AG09319 (cell line): ENCODE measurements around the gene SNED1.
A peak's percentile ranks its signal among the peaks of the same experiment; 100 is the strongest.

ENCODE experiments used
- DNase-seq: peaks from one replicate; pipeline ENCODE4 v3.0.0-alpha.2; 2010; ENCODE audit warnings: low read depth; ENCODE audit errors: extremely low read depth
- CTCF ChIP-seq: IDR thresholded peaks from 2 replicates; pipeline ENCODE4 v1.5.1; 2011; ENCODE audit warnings: low read depth, mild to moderate bottlenecking, inconsistent platforms, low read length, moderate library complexity

Gene SNED1

GRCh38 chr2:240982821-240983281 is 15.6 kb upstream of the SNED1 start:
- no peak for DNase-seq
- no peak for TF ChIP-seq CTCF

DNA sequence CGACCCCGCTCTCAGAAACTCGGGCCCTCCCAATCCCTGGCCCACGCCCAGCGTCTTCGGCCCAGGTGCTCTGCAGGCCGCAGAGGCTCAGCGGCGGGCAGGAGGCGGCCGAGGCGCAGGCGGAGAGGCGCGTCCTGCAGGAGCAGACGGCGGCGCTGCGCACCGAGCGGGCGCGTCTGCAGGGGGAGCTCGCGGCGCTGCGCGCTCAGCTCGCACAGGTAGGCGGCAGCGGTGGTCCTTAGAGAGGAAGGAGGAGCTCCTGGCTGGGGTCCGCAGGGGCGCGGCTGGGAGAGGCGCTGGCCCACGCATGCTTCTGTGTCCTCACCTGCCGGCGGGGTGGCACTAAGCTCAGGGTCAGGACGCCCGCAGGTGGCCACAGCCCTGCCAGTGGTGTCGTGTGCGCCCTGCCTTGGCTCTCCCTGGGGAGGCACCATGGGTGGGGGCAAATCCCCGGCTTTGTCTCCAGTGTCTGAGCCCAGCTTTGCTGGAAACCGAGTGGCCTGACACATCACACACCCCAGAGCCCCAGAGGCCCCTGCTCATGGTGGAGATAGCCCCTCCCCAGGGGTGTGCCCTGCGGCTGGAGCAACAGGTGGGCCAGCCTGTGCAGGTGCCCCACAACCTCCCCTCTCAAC is 14.9 kb upstream of the SNED1 start:
- TF ChIP-seq CTCF = no peak
- no peak for DNase-seq

- DNase-seq = no peak
- TF ChIP-seq CTCF = no peak
These were observed 14.4 kb upstream of the SNED1 start for GRCh38 chr2:240983996-240984498.

- TF ChIP-seq CTCF = no peak
- DNase-seq = no peak
These were observed 12.3 kb upstream of the SNED1 start for GRCh38 chr2:240985881-240986786.

DNA sequence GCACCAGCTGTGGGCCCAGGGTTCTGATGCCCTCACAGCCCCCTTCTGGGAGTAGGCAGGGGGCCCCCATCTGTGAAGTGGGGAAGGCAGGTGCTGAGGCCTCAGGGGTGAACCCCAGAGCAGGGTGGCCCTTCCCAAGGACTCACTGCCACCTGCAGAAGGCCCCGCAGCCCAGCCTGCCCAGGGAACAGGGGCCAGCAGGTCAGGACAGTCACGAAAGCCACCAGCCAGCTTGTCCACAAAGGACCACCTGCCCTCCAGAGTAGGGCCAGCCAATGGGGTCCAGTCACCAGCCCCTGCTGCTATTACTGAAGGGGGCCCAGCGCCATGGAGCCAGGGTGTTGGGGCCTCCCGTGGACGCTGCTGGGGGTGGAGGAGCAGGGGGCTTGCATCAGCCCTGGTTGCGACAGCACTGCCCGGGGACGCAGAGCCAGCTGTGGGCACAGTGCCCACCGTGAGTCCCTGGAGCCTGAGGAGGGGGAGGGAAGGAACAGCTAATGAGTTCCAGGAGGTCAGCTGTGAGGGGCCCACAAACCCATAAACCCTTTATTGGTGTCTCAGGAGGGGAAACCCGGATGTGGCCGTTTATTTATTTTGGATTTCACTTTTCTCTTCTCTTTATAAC is 11.5 kb upstream of the SNED1 start:
- peak; percentile 89 for DNase-seq
- TF ChIP-seq CTCF = no peak

DNA sequence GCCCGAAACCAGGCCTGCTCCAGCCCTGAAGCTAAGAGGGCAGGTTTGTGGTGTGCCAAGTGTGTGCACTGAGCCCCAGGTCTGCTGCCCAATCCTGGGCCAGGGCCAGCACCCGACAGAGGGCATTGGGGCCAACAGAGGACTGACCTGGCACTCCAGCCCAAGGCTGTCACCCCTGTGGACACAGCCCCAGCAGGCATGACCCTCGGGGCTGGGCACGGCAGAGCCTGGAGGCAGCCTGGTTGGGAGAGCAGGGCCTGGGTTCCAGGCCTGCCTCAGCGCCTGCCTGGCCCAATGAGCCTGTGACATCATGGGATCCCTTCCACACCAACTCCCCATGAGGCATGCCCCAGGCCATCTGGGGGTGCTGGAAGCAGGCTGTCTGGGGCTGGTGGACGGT is 10.8 kb upstream of the SNED1 start:
- no peak for TF ChIP-seq CTCF
- DNase-seq = no peak
